IMR-90 (cell line): Measurements from ENCODE around the gene FKBP7.

ENCODE experiments used
- CTCF ChIP-seq: conservative IDR thresholded peaks from 2 replicates; pipeline ENCODE4 v1.5.1; 2012; ENCODE audit warnings: mild to moderate bottlenecking, low read depth, low read length, improper control_type of control experiment
- POLR2A ChIP-seq: IDR thresholded peaks from 2 replicates; pipeline ENCODE4 v1.6.1; 2012; ENCODE audit warnings: mild to moderate bottlenecking, low read depth, low read length

DNA sequence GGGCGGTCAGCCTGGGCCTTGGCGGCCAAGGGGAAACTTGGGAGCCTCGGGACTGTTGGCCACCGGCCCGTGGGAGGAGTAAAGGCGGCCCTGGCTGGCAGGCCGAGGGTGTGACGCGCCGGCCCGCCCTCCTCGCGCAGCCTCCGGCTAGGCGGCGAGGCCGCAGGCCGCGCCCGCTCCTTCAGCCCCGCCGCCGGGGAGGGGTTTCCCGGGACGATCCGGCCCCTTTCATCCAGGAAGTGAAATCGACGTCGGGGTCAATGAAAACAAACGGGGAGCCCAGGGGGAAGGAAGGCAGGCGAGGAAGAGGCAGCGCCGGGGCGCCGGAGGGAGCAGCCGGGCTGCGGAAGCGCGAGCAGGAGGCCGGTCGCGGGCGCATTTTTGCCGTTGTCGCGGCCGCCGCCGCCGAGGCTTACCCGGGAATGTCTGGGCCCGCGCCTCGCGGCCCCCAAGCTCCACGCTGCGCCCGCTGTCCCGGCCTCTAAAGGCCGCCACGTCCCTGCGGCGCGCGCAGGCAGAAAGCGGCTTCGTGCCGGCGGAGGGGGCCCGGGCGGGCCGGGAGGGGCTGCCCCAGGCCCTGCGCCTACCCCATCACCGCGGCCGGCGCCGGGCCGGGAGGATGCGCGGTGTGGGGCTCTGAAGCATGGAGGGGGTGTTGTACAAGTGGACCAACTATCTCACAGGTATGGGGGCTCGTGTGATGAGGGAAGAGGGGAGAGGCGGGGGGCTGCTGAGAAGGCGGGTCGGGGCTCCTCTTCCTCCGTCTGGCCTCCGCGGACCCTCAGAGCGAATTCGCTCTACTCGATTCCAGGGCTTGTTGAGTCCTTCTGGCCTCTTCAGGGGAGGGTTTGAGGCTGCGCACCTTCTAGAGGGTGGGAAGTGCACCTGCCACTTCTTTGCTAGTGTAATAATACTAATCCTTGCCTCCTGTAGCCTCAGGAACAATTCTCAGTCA, 2.1 kb upstream of the FKBP7 start, which contains the start of gene PLEKHA3:
- TF ChIP-seq CTCF (no peak), POLR2A (peak; percentile 84; the same call in 1 of the 2 replicates)
